Uterus (tissue), 4 donors: ENCODE results near the gene AGMO. TPM values are rescaled to one million over a fixed set of nuclear protein-coding genes. Genes with fewer than 3 reads are reported as not detected.
A peak's percentile ranks its signal among the peaks of the same experiment; 100 is the strongest.

Source experiments
- DNase-seq, 2 donors: peaks; one replicate each; pipeline ENCODE4 v3.0.0-alpha.2; 2019 to 2020
- H3K27ac ChIP-seq, 2 donors: fragments of 200-600 bp; sonication (generic); 1 replicate in 1 of 2; 2 replicates in 1 of 2; pipeline ENCODE4 v1.5.1; 2016 to 2018
- H3K27me3 ChIP-seq, 2 donors: fragments of 200-600 bp; sonication (generic); one replicate each; pipeline ENCODE4 v1.5.1; 2018 to 2019; ENCODE audit warnings: control low read depth in 1 of 2
- H3K36me3 ChIP-seq, 2 donors: fragments of 200-600 bp; sonication (generic); one replicate each; pipeline ENCODE4 v1.5.1; 2019; ENCODE audit warnings: control low read depth in 1 of 2
- H3K4me1 ChIP-seq, 2 donors: fragments of 200-600 bp; sonication (generic); one replicate each; pipeline ENCODE4 v1.5.1; 2018 to 2019; ENCODE audit warnings: control low read depth in 1 of 2
- H3K4me3 ChIP-seq, 2 donors: fragments of 200-600 bp; sonication (generic); 1 replicate in 1 of 2; 2 replicates in 1 of 2; pipeline ENCODE4 v1.5.1; 2018 to 2019; ENCODE audit warnings: mild to moderate bottlenecking in 1 of 2
- H3K9me3 ChIP-seq, 2 donors: fragments of 200-600 bp; sonication (generic); one replicate each; pipeline ENCODE4 v1.5.1; 2019; ENCODE audit warnings: control low read depth in 1 of 2
- POLR2A ChIP-seq, 2 donors: fragments of 450-650 bp; IDR thresholded peaks; one replicate each; pipeline ENCODE4 v1.6.1; 2016; ENCODE audit warnings: antibody characterized with exemption in 2 of 2, mild to moderate bottlenecking in 1 of 2, moderate library complexity in 1 of 2
- intact Hi-C: fragments of 100-400 bp; cut with DNase I; formaldehyde crosslinking; loops from one replicate; pipeline ENCODE4 v1.15.1; 2023; ENCODE audit warnings: low total_unique reads
- total RNA-seq, 4 donors: library from RNA; depleted of rRNA in 3 of 4; stranded (reverse); fragments of >200 nt in 3 of 4; gene quantifications; one replicate each; pipeline versions ENCODE4 v1.1.0 to v1.2.4, GENCODE V29; 2014 to 2023
- TF ChIP-seq, protein P1 (sequence below), 4 experiments: fragments of 200-600 bp in 2 of 4; fragments of 450-650 bp in 2 of 4; sonication (generic) in 2 of 4; IDR thresholded peaks; one replicate each; pipeline ENCODE4 v1.5.1; 2016 to 2019; ENCODE audit warnings: antibody characterized with exemption in 4 of 4, mild to moderate bottlenecking in 2 of 4, moderate library complexity in 1 of 4
- donor health status: DM: yes; HTN: yes; CAD: no.

AGMO gene
- total RNA-seq, 4 donors from 2014 or later: 0.24 to 1.5 TPM; not detected in 2

DNA sequence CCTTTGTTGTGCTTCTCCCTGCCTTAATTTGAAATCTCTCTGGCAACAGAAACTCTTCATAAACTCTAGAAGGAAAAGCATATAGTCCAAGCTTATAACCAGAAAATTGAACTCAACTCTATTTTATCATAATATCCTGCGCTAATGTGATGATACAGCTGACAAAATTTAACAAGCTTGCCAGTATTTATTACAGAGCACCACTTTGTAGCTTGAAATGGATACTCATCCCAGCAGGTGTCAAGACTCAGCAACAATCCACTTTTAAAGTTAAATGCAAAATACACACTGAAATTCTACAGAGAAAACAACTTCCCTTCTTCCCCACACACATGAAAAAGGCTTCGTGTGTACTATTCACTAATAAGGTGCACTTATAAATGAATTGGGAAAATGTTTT lies 228.9 kb downstream of the AGMO start:
- Histone ChIP-seq H3K27ac (no peak overlapping the region), H3K36me3 (no peaks in the 10 kb centered on the region), H3K4me1 (no peaks in the 10 kb centered on the region), H3K27me3 (no peaks in the 10 kb centered on the region), H3K4me3 (no peak overlapping the region), H3K9me3 (no peaks in the 10 kb centered on the region)
- DNase-seq: no peak
- TF ChIP-seq, protein P1, sequence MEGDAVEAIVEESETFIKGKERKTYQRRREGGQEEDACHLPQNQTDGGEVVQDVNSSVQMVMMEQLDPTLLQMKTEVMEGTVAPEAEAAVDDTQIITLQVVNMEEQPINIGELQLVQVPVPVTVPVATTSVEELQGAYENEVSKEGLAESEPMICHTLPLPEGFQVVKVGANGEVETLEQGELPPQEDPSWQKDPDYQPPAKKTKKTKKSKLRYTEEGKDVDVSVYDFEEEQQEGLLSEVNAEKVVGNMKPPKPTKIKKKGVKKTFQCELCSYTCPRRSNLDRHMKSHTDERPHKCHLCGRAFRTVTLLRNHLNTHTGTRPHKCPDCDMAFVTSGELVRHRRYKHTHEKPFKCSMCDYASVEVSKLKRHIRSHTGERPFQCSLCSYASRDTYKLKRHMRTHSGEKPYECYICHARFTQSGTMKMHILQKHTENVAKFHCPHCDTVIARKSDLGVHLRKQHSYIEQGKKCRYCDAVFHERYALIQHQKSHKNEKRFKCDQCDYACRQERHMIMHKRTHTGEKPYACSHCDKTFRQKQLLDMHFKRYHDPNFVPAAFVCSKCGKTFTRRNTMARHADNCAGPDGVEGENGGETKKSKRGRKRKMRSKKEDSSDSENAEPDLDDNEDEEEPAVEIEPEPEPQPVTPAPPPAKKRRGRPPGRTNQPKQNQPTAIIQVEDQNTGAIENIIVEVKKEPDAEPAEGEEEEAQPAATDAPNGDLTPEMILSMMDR (IDR thresholded peaks at IDR 0.05): no peak
- TF ChIP-seq POLR2A (IDR thresholded peaks at IDR 0.05): no peak
- intact Hi-C loops: no loop called here

DNA sequence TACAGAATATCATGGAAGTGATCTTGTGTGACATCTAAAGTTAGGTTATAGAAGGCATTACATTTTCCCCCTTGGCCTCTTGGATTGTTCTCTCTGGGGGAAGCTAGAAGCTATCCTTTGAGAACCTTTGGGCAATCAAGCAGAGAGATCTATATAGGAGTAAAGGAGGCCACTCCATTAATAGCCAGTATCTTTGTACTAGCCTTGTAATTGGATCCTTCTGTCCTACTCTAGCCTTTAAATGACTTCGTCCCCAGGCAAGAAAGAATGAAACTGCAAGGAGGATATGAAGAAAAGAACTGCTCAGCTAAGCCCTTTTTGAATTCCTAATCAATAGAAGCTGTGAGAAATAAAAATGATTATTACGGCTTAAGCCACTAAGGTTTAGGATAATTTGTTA lies 230.9 kb downstream of the AGMO start:
- no peak overlapping the region for H3K27ac ChIP-seq
- intact Hi-C loops: no loop called here
- TF ChIP-seq, protein P1 (IDR thresholded peaks at IDR 0.05): no peak
- TF ChIP-seq POLR2A (IDR thresholded peaks at IDR 0.05): no peak
- no peak for DNase-seq
- H3K9me3 ChIP-seq: no peaks in the 10 kb centered on the region
- no peak overlapping the region for H3K4me3 ChIP-seq
- no peaks in the 10 kb centered on the region for H3K4me1 ChIP-seq
- H3K27me3 ChIP-seq: no peaks in the 10 kb centered on the region
- no peaks in the 10 kb centered on the region for H3K36me3 ChIP-seq

DNA sequence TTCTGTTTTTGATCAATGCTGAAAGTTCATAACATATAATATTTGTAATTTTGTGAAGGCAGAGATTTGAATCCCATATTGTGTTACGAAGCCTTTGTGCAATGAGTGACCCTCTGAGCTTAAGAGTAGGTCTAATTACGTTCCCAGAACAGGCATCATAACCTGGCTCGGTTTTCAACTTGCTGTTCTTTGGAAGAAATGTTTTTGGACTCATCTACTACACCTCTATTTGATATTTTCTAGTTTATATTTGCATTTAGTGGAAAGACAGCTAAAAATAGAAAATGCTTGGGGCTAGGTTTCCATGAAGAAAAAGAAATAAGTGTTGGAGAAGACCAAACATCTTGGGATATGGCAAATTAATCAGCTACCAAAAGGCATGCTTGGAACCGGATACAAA lies 234.8 kb downstream of the AGMO start:
- H3K27me3 ChIP-seq: no peaks in the 10 kb centered on the region
- intact Hi-C loops: no loop called here
- DNase-seq: no peak
- no peaks in the 10 kb centered on the region for H3K4me1 ChIP-seq
- no peak overlapping the region for H3K27ac ChIP-seq
- H3K4me3 ChIP-seq: no peak overlapping the region
- H3K9me3 ChIP-seq: no peaks in the 10 kb centered on the region
- no peaks in the 10 kb centered on the region for H3K36me3 ChIP-seq
- TF ChIP-seq POLR2A (IDR thresholded peaks at IDR 0.05): no peak
- TF ChIP-seq, protein P1 (IDR thresholded peaks at IDR 0.05): no peak

DNA sequence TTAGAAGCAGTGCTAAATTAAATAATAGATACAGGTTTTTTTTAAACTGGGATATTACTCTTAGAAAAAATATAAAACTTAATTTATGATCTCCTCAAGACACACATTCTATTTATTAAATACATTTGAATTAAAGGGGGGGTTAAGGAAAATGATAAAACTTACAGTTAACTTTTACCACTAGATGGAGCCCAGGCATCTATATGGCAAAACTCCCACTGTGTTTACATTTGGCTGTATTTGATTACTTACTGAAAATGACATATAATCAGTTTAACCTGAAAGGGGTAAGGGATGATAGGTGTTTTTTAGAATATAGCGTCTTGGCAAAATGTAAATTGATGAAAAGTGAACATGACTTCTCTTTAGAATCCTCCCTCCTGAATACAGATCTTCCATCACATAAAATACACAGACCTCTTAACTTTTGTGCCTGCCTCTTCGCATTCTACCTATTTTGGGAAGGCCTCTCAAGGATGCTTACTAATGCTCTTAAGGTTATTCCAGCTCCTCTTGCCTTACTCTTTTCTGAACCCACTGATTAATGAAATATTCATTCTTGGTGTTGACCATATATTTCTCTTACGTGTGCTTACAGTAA lies 235.7 kb downstream of the AGMO start:
- Histone ChIP-seq H3K27ac (no peak overlapping the region), H3K4me3 (no peak overlapping the region), H3K27me3 (no peaks in the 10 kb centered on the region), H3K9me3 (no peaks in the 10 kb centered on the region), H3K36me3 (no peaks in the 10 kb centered on the region), H3K4me1 (no peaks in the 10 kb centered on the region)
- intact Hi-C loops: no loop called here
- TF ChIP-seq POLR2A (IDR thresholded peaks at IDR 0.05): no peak
- TF ChIP-seq, protein P1 (IDR thresholded peaks at IDR 0.05): peak; percentile 32 to 52 (median 40)
- no peak for DNase-seq

DNA sequence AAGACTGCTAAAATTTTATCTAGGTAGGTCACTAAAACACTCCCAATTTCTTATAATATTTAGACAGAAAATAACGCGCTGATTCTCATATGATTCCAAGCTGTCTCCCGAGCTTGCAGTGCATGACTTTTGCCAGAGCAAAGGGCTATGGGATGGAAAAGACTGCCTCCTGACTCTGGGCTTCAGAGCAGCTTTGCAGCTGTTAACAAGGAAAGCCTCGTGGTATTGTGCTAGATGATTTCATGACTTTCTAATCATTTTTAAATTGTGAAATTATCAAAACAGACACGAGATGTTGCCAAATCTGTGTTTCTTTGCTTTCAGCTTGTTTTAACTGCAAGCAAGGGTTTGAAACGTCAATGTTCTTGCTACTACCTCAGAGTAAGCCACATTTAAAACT lies 238.3 kb downstream of the AGMO start:
- no peak for DNase-seq
- Histone ChIP-seq H3K36me3 (no peaks in the 10 kb centered on the region), H3K27me3 (no peaks in the 10 kb centered on the region), H3K4me1 (no peaks in the 10 kb centered on the region), H3K9me3 (no peaks in the 10 kb centered on the region), H3K27ac (no peak overlapping the region), H3K4me3 (no peak overlapping the region)
- intact Hi-C loops: no loop called here
- TF ChIP-seq, protein P1 (IDR thresholded peaks at IDR 0.05): no peak
- TF ChIP-seq POLR2A (IDR thresholded peaks at IDR 0.05): no peak
